IMR-90 (cell line): ENCODE measurements around the gene ST3GAL5. TPM values are rescaled to one million over a fixed set of nuclear protein-coding genes. Genes with fewer than 3 reads are reported as not detected.

ENCODE experiments used
- ATAC-seq: fragments of 200-7000 bp; cut with Tn5 transposase; 2 replicates; pipeline ENCODE4 v1.9.1; 2020; ENCODE audit warnings: low read depth, mild to moderate bottlenecking, moderate library complexity
- BruUV-seq: library from RNA; stranded (reverse); fragments of 400-500 nt; replicated peaks from 2 replicates; lab custom pipeline; 2021; lab: Mats Ljungman, UMichigan
- CTCF ChIA-PET: fragments of 300-600 bp; formaldehyde crosslinking; extraction: SDS; loops from one replicate; lab custom pipeline; 2021; ENCODE audit warnings: antibody characterized with exemption; lab: Yijun Ruan, JAX
- POLR2A ChIA-PET: fragments of 300-600 bp; sonication (Branson Sonifier 250); formaldehyde crosslinking; loops from one replicate; lab custom pipeline; 2022; ENCODE audit warnings: antibody characterized with exemption; ENCODE audit not compliant: unreplicated experiment; lab: Charles Lee
- DNase-seq: peaks from one replicate; pipeline ENCODE4 v3.0.0; 2013
- H2AFZ ChIP-seq: replicated peaks from 2 replicates; pipeline ENCODE3; 2013; ENCODE audit warnings: low read length, mild to moderate bottlenecking; ENCODE audit not compliant: poor library complexity
- H2AK5ac ChIP-seq: 2 replicates; pipeline ENCODE4 v1.6.1; 2013; ENCODE audit warnings: low read depth, low read length, inconsistent platforms
- H2AK9ac ChIP-seq: replicated peaks from 2 replicates; pipeline ENCODE3; 2013; ENCODE audit warnings: mild to moderate bottlenecking, low read depth, low read length, moderate library complexity; ENCODE audit not compliant: poor library complexity
- H2BK120ac ChIP-seq: 2 replicates; pipeline ENCODE4 v1.6.1; 2013; ENCODE audit warnings: low read depth, low read length, inconsistent platforms
- H2BK15ac ChIP-seq: 3 replicates; pipeline ENCODE4 v1.6.1; 2013; ENCODE audit warnings: low read depth, low read length, inconsistent platforms
- H2BK20ac ChIP-seq: 2 replicates; pipeline ENCODE4 v1.6.1; 2013; ENCODE audit warnings: low read depth, mild to moderate bottlenecking, inconsistent platforms, low read length, moderate library complexity
- H2BK5ac ChIP-seq: 2 replicates; pipeline ENCODE4 v1.6.1; 2013; ENCODE audit warnings: mild to moderate bottlenecking, low read depth, low read length, inconsistent platforms; ENCODE audit not compliant: poor library complexity, severe bottlenecking
- H3K14ac ChIP-seq: replicated peaks from 2 replicates; pipeline ENCODE4 v1.6.1; 2013; ENCODE audit warnings: low read depth, low read length, inconsistent platforms
- H3K18ac ChIP-seq: 2 replicates; pipeline ENCODE4 v1.6.1; 2013; ENCODE audit warnings: low read depth, low read length, control low read depth
- H3K23ac ChIP-seq: 2 replicates; pipeline ENCODE4 v1.6.1; 2013; ENCODE audit warnings: low read depth, low read length, inconsistent platforms
- H3K27ac ChIP-seq: 2 replicates; pipeline ENCODE4 v1.5.1; 2013; ENCODE audit warnings: mild to moderate bottlenecking, control low read depth, low read length; ENCODE audit not compliant: insufficient read depth
- H3K27me3 ChIP-seq: 2 replicates; pipeline ENCODE4 v1.6.1; 2013; ENCODE audit warnings: low read length; ENCODE audit not compliant: control insufficient read depth, insufficient read depth
- H3K36me3 ChIP-seq: 2 replicates; pipeline ENCODE4 v1.6.1; 2013; ENCODE audit warnings: low read length, mixed read lengths; ENCODE audit not compliant: control insufficient read depth, insufficient read depth
- H3K4ac ChIP-seq: 2 replicates; pipeline ENCODE4 v1.6.1; 2013; ENCODE audit warnings: low read depth, low read length, inconsistent platforms
- H3K4me1 ChIP-seq: 2 replicates; pipeline ENCODE4 v1.6.1; 2013; ENCODE audit warnings: low read length, mixed read lengths; ENCODE audit not compliant: control insufficient read depth, insufficient read depth
- H3K4me2 ChIP-seq: 2 replicates; pipeline ENCODE4 v1.6.1; 2013; ENCODE audit warnings: low read depth, mild to moderate bottlenecking, control low read depth, low read length, moderate library complexity
- H3K4me3 ChIP-seq: 2 replicates; pipeline ENCODE4 v1.5.1; 2013; ENCODE audit warnings: low read depth, mild to moderate bottlenecking, control low read depth, low read length, moderate library complexity; ENCODE audit not compliant: insufficient read depth
- H3K56ac ChIP-seq: 2 replicates; pipeline ENCODE4 v1.6.1; 2013; ENCODE audit warnings: low read length, inconsistent platforms; ENCODE audit not compliant: insufficient read depth; ENCODE audit errors: extremely low read depth
- H3K79me1 ChIP-seq, 2 experiments: 2 replicates each; pipeline ENCODE4 v1.6.1; 2013; ENCODE audit warnings: low read length in 2 of 2, inconsistent platforms in 1 of 2, low read depth in 1 of 2
- H3K9ac ChIP-seq: 2 replicates; pipeline ENCODE4 v1.6.1; 2013; ENCODE audit warnings: low read depth, low read length, control low read depth
- H3K9me1 ChIP-seq: 2 replicates; pipeline ENCODE4 v1.6.1; 2013; ENCODE audit warnings: low read length, inconsistent platforms; ENCODE audit not compliant: insufficient read depth
- H3K9me3 ChIP-seq: 2 replicates; pipeline ENCODE4 v1.6.1; 2013; ENCODE audit warnings: low read length; ENCODE audit not compliant: control insufficient read depth, insufficient read depth
- H4K20me1 ChIP-seq: 2 replicates; pipeline ENCODE4 v1.6.1; 2013; ENCODE audit warnings: low read length, inconsistent platforms; ENCODE audit not compliant: insufficient read depth
- H4K5ac ChIP-seq: 2 replicates; pipeline ENCODE4 v1.6.1; 2013; ENCODE audit warnings: mild to moderate bottlenecking, low read depth, low read length, control low read depth
- H4K8ac ChIP-seq, 2 experiments: 2 replicates each; pipeline ENCODE4 v1.6.1; 2013; ENCODE audit warnings: low read depth in 2 of 2, low read length in 2 of 2, control low read depth in 1 of 2, inconsistent platforms in 1 of 2
- H4K91ac ChIP-seq: 2 replicates; pipeline ENCODE4 v1.6.1; 2013; ENCODE audit warnings: low read depth, low read length, inconsistent platforms; ENCODE audit not compliant: insufficient read depth
- WGBS, 2 experiments: methylation state at CpG; one replicate each; pipeline versions ENCODE4 v1.1.5 to v1.1.7; 2013; ENCODE audit warnings: missing lambda C conversion rate in 2 of 2; ENCODE audit not compliant: insufficient read length in 1 of 2; ENCODE audit errors: extremely low coverage in 2 of 2; 5-methylcytosine and 5-hydroxymethylcytosine counted together
- dilution Hi-C: fragments of 300-500 bp; cut with HindIII; formaldehyde crosslinking; loops from one replicate; pipeline ENCODE4 v1.14.3; 2018; ENCODE audit warnings: low sequenced_read_pairs; ENCODE audit not compliant: unreplicated experiment
- in situ Hi-C: fragments of 300-500 bp; cut with MboI; formaldehyde crosslinking; loops from 3 replicates; pipeline ENCODE4 v1.14.3; 2019; ENCODE audit warnings: low sequenced_read_pairs, inconsistent platforms, mixed read lengths
- intact Hi-C: fragments of 100-400 bp; cut with micrococcal nuclease; formaldehyde crosslinking; loops from 2 replicates; pipeline ENCODE4 v1.10.0; 2022
- polyA plus RNA-seq, 3 experiments: library from polyadenylated mRNA; depleted of rRNA; stranded (reverse); fragments of >200 nt; gene quantifications; 2 replicates each; pipeline ENCODE4 v1.2.3, GENCODE V29; 2012; ENCODE audit warnings: low replicate concordance in 1 of 3
- total RNA-seq: library from RNA; depleted of rRNA; stranded (reverse); fragments of >200 nt; gene quantifications from 2 replicates; pipeline ENCODE4 v1.2.3, GENCODE V29; 2012
- TF ChIP-seq, protein P1 (sequence below): fragments of 150-350 bp; IDR thresholded peaks from 2 replicates; pipeline ENCODE4 v1.6.1; 2016; ENCODE audit warnings: low read depth, mild to moderate bottlenecking, low read length, moderate library complexity, borderline replicate concordance

The ST3GAL5 gene
- total and polyA plus RNA-seq, 2 of the 4 experiments (the other 2 are of a cell fraction), result 16.8 to 21.0 TPM

DNA sequence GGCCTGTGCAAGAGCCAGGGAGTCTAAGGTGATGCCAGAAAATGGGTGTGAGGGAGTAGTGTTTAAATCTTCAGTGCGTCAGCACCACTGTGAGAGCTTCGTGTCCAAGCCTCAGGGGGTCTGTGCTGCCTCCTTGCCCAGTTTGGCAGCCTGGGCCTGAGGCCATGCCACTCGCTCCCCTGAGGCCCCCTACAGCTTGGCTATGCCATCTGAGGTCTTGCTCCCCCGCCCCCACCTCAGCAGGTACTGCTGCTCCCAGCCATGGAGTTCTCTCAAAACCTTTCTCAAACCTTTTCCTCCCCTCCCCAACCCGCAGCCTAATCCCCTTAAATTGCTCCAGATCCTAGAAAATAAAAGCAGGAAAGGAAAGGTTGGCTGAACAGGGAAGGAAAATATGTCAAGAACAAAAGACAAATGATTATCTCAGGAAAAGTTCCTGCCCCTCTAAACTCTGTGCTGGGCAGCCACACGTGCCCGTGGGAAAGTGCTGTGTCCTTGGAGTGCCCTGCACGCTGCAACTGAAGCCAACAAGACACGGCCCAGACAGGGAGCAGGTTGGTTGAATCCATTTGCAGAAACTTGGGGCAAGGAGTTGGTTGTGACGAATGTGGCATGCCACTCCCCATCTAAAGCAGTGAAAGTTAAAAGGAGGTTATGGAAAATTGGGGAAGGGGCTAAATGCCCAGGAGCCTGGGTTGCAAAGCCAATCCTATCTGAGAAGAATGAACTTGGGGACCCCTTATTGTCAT, 73.8 kb downstream of the ST3GAL5 start:
- no peak for ATAC-seq
- peaks cover 6% of the 10 kb centered on the region for H3K27me3 ChIP-seq
- POLR2A ChIA-PET, result no interaction called here

More for the DNA sequence above, 73.8 kb downstream of the ST3GAL5 start:
- Histone ChIP-seq H3K4ac (no peak overlapping the region), H2AK5ac (no peak overlapping the region), H3K4me1 (peaks cover 16% of the 10 kb centered on the region), H3K9ac (no peak overlapping the region), H3K14ac (no peak overlapping the region), H3K4me3 (no peak overlapping the region), H3K4me2 (no peak overlapping the region), H3K79me1 (peaks cover 0 to 5% of the 10 kb centered on the region in 2 experiments; a peak in 1 of 4 replicates), H3K23ac (no peak overlapping the region), H4K5ac (no peak overlapping the region), H4K20me1 (no peaks in the 10 kb centered on the region), H4K8ac (no peak overlapping the region), H3K27ac (no peak overlapping the region), H2AK9ac (no peak overlapping the region), H2BK120ac (no peak overlapping the region), H2BK15ac (no peak overlapping the region), H4K91ac (no peak overlapping the region), H3K36me3 (no peaks in the 10 kb centered on the region), H2BK5ac (no peak overlapping the region), H3K9me3 (no peaks in the 10 kb centered on the region), H2BK20ac (no peak overlapping the region), H3K56ac (no peak overlapping the region), H2AFZ (no peak overlapping the region), H3K9me1 (peaks cover 12% of the 10 kb centered on the region), H3K18ac (no peak overlapping the region)
- no peak for DNase-seq
- CTCF ChIA-PET, result interaction anchor here (1.0 to 4.4 kb wide), 7 partner anchors 12 to 223 kb away, joined by 3 to 33 read pairs (median 4); partner anchors contain the start of gene ATOH8
- no TSS peak for BruUV-seq
- dilution Hi-C loops, result no loop called here
- intact Hi-C loops, result loop anchor here (1.0 kb wide), 3 partner anchors 65 to 167 kb away; no protein-coding TSS in a partner anchor
- in situ Hi-C loops, result loop anchor here (5.0 kb wide), 2 partner anchors 78 to 178 kb away; no protein-coding TSS in a partner anchor
- WGBS, 2 experiments, result 94% methylated on average over 3 of the region's 10 CpGs; no CpG with 5 or more reads in 1 of the 2 experiments
- TF ChIP-seq, protein P1, sequence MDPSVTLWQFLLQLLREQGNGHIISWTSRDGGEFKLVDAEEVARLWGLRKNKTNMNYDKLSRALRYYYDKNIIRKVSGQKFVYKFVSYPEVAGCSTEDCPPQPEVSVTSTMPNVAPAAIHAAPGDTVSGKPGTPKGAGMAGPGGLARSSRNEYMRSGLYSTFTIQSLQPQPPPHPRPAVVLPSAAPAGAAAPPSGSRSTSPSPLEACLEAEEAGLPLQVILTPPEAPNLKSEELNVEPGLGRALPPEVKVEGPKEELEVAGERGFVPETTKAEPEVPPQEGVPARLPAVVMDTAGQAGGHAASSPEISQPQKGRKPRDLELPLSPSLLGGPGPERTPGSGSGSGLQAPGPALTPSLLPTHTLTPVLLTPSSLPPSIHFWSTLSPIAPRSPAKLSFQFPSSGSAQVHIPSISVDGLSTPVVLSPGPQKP, result no peak
